ENCODE data around the gene PRKN.
"Not testable (repeated sequence)": the region's sequence is repeated elsewhere in the genome, so short reads cannot be mapped to it uniquely, and the experiment has no call there.

Gene PRKN

GRCh38 chr6:162710936-162711335, 16.6 kb downstream of the PRKN start:
- no peak for DNase-seq (ENCODE audit: low read depth)

- DNase-seq (ENCODE audit: low read depth), result no peak
These were observed 17.1 kb downstream of the PRKN start for GRCh38 chr6:162710419-162710818.

GRCh38 chr6:162709431-162709830, 18.1 kb downstream of the PRKN start:
- DNase-seq (ENCODE audit: low read depth), result no peak

DNA sequence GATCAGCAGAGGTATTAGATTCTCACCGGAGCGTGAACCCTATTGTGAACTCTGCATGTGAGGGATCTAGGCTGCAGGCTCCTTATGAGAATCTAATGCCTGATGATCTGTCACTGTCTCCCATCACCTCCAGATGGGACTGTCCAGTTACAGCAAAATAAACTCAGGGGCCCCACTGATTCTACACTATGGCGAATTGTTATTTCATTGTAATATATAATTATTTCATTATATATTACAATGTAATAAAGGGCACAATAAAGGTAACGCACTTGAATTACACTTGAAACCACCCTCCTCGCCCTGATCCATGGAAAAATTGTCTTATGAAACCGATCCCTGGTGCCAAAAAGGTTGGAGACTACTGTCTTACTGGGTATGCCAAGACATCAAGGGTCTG, 18.6 kb downstream of the PRKN start:
- DNase-seq (ENCODE audit: low read depth), result no peak

DNA sequence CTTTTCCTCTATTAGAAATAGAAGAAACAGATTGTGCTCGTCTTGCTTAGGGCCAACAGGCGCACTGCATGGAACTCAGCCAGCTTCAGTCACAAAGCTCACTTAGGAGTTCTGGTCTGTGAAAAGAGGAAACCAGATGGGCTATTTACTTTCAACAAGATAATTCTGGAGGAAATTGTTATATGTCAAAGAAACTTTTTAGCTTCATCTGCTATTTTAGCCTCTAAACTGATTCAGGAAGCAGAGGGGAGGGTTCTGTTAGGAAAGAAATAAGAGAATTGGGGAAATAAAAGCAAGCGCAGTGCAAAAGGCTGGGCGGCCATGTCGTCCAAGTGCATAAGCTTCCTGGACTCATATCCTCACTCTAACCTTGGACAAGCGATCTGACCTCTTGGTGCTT, 21.3 kb downstream of the PRKN start:
- DNase-seq (ENCODE audit: low read depth), result no peak

- no peak for DNase-seq (ENCODE audit: low read depth)
These were observed 21.8 kb downstream of the PRKN start for GRCh38 chr6:162705736-162706135.

- no peak for DNase-seq (ENCODE audit: low read depth)
These were observed 23.6 kb downstream of the PRKN start for GRCh38 chr6:162704001-162704400.

DNA sequence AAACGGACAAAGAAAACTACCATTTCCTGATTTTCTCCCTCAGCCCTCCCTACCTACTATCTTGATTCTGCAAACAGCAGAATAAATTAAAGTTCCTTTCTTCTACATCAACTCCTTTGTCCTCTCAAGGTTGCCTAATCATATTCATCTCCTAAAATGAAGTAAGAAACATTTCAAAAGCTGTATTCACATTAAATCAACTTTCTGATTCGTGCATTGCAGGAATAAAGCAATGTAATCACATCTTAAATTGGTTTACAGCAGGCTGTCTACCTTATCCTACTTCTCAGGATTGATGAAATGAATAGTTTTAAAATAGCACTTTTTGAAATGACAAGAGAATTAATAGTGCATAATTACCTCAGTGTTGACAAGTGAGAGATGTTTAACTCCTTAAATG, 25.1 kb downstream of the PRKN start:
- no peak for DNase-seq (ENCODE audit: low read depth)

GRCh38 chr6:162701551-162701950, 26.0 kb downstream of the PRKN start:
- no peak for DNase-seq (ENCODE audit: low read depth)

- DNase-seq (ENCODE audit: low read depth), result no peak
These were observed 26.6 kb downstream of the PRKN start for GRCh38 chr6:162700966-162701365.

GRCh38 chr6:162699961-162700360, 27.6 kb downstream of the PRKN start:
- DNase-seq (ENCODE audit: low read depth), result no peak

DNA sequence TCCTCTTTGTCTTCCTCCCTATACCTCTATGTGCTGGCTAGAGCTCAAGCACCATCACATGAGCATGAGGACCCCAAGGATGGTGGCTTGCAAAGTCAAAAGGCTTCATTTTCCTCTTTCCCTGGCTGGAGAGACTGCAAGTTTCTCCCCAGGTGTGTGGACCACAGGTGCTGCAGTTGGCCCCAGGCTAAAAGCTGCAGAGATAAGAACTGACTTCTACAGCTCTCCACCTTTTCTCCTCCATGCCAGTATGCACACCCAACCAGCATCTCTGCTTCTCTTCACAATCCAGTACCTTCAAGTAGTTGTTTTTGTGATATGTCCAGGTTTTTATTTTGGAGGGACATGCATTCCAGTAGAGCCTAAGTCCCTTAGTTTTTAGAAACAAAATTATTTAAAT, 29.1 kb downstream of the PRKN start:
- DNase-seq (ENCODE audit: low read depth), result no peak

DNA sequence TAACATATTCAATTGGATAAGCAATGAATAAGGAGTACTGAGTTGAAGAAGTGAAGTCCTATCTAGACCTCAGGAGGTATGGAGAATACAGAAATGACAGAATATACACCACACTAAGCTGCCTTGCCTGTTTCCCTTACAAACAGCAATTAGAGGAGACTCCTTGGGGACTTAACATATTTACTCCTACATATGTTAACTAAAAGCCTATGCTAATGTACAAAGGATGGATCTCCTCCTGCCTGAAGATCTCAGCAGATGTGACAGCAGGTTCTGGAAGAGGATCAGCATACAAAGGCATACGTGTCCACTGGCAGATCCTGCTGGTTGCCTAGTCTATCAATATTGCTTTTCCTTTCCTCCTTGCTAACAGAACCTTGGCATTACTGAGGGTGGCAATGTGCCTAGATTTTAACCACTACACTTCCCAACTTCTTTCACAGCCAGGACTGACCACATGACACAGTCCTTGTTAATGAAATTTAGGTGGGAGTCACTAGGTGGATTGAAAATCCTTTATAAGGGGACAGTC, 29.6 kb downstream of the PRKN start:
- no peak for DNase-seq (ENCODE audit: low read depth)

DNA sequence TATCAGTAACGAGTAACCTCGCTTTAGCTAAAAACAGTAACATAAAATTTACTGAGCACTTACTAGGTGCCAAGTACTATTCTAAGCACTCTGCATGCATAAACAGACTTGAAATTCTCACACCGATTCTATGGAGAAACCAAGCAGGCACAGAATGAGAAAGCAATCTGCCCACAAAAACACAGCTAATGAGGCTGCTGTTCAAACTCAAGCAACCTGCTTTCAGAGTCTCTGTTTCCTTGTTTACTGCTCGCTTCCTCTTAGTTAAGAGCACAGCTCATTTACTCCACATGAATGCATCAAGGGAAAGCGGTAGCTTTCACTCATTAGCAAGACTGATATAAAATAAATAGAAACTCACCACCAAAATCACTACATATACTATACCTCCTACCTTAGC, 37.4 kb downstream of the PRKN start:
- DNase-seq (ENCODE audit: low read depth), result no peak

- no peak for DNase-seq (ENCODE audit: low read depth)
These were observed 38.7 kb downstream of the PRKN start for GRCh38 chr6:162688751-162689345.

- no peak for DNase-seq (ENCODE audit: low read depth)
These were observed 42.0 kb downstream of the PRKN start for GRCh38 chr6:162685586-162685985.

DNA sequence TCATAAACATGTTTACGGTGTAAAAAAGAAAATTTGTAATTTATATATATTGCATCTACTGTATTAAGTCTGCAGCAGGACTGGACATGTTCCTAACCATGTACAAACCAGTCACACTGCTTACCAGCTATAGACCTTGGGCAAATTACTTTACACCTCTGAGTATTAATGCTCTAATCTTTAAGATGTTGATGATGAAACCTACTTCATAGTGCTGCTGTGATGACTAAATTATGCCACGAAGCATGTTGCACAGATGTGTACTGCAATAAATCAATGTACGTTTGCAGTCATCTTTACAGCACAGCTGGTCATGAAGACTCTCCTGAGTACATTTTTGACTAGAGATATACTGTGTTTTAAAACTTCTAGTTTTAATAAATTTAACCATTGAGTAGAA, 42.6 kb downstream of the PRKN start:
- DNase-seq (ENCODE audit: low read depth), result no peak

DNA sequence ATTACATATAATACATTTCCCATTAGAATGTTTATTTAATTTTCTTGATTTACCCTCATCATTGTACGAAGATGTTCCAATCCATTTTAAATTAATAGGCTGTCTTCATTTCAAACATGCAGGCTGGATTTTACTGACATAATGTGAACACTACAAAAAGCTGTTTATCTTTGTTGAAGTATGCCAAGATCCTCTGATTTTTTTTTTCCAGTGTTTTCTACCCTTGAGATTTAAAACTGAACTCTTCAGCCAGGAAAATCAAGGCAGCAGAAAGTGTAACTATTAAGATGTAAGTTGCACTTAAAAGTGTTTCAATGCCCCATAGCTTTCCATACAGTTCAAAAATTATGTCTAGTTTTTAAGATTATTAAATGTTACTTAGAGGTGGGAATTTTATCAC, 43.5 kb downstream of the PRKN start:
- DNase-seq (ENCODE audit: low read depth), result no peak

DNA sequence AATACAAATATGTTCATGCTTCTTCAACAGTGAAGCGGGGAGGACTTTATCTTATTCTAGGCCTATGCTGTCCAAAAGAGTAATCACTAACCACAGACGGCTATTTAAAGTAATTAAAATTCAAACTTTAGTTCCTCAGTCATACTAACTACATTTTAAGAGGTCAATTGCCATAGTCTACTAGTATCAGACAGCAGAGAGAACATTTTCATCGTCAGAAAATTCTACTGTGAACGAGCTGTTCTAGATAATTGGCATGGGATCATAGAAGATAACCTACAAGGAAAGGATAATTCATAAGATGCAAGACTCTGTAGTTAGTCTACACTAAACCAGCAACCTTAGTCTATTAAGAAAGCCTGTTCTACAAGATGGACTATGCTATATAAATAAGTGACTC, 44.4 kb downstream of the PRKN start:
- DNase-seq (ENCODE audit: low read depth), result no peak

DNA sequence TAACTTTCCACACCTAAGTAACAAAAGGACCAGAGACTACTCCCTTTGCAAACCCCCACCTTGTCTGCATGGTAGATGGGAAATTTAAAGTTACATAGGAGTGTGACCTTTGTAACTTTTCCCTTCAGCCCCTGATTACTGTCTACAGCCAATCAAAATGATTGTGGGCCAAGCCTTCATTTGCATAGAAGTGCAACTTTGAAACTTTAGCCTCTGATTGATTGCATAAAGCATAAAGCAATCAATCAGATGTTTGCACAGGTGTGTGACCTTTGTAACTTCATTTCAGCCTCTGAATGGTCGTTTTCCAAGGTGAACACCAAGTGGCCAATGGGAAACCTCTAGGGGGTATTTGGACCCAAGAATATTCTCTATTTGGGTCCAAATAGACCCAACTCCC, 46.1 kb downstream of the PRKN start:
- no peak for DNase-seq (ENCODE audit: low read depth)

- DNase-seq (ENCODE audit: low read depth), result no peak
These were observed 46.7 kb downstream of the PRKN start for GRCh38 chr6:162680871-162681270.

DNA sequence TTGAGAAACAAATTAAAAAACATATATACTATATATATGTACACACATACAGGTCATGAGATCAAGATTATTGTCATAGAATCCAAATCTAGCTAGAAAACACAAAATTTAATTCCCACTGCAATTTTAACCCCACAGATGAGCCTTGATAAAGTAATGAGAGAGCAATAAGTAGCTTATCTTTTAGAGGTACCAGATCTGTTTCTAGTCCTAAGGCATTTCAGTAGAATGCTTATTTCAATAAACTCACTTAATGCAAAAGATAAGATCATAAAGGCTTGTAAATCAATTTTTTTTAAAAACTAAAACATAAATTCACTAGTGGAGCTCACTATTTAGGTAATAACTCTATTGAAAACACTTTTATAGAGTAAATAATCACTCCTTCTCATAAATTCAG, 47.2 kb downstream of the PRKN start:
- DNase-seq (ENCODE audit: low read depth), result no peak

GRCh38 chr6:162679681-162680080, 47.9 kb downstream of the PRKN start:
- DNase-seq (ENCODE audit: low read depth), result no peak

DNA sequence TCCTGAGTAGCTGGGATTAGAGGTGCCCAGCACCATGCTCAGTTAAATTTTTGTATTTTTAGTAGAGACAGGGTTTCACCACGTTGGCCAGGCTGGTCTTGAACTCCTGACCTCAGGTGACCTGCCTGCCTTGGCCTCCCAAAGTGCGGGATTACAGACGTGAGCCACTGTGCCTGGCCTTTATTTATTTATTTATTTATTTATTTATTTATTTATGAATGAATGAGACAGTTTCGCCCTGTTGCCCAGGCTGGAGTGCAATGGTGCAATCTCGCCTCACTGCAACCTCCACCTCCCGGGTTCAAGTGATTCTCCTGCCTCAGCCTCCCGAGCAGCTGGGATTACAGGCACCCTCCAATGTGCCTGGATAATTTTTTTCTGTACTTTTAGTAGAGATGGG, 48.7 kb downstream of the PRKN start:
- DNase-seq (ENCODE audit: low read depth), result not testable (repeated sequence)

- DNase-seq (ENCODE audit: low read depth), result no peak
These were observed 52.1 kb downstream of the PRKN start for GRCh38 chr6:162675503-162675902.

All from stimulated activated CD8-positive, alpha-beta memory T cell treated with anti-CD3 and anti-CD28 coated beads, Interleukin-12 subunit alpha, Interleukin-12 subunit beta, amount 100 ng/mL, for 1 hour (primary cell).